Left ventricle myocardium inferior (tissue), 1 donor: ENCODE data around the gene C10orf143. TPM values are rescaled to one million over a fixed set of nuclear protein-coding genes. Genes with fewer than 3 reads are reported as not detected.

Experiments used
- DNase-seq: peaks from one replicate; pipeline ENCODE4 v3.0.0-alpha.2; 2020
- H3K27ac ChIP-seq: fragments of 200-600 bp; replicated peaks from 2 replicates; pipeline ENCODE4 v1.8.0; 2021
- H3K27me3 ChIP-seq: fragments of 200-600 bp; 2 replicates; pipeline ENCODE4 v1.8.0; 2021; ENCODE audit warnings: low read depth
- H3K36me3 ChIP-seq: fragments of 200-600 bp; 2 replicates; pipeline ENCODE4 v1.8.0; 2021
- H3K4me1 ChIP-seq: fragments of 200-600 bp; 2 replicates; pipeline ENCODE4 v1.8.0; 2021
- H3K4me3 ChIP-seq: fragments of 200-600 bp; 2 replicates; pipeline ENCODE4 v1.8.0; 2021; ENCODE audit warnings: mild to moderate bottlenecking, moderate library complexity
- H3K9me3 ChIP-seq: fragments of 200-600 bp; replicated peaks from 2 replicates; pipeline ENCODE4 v1.8.0; 2021
- CTCF ChIP-seq: fragments of 200-600 bp; IDR thresholded peaks from 2 replicates; pipeline ENCODE4 v1.8.0; 2021; ENCODE audit warnings: antibody characterized with exemption, mild to moderate bottlenecking, borderline replicate concordance
- intact Hi-C: fragments of 100-400 bp; cut with micrococcal nuclease; formaldehyde crosslinking; loops from one replicate; pipeline ENCODE4 v1.11.0; 2022
- total RNA-seq: library from RNA; stranded (reverse); fragmentation: NEBNext Ultra II Directional; extraction: Animal tissue kit (Norgen Biotek cat#: 25700); gene quantifications from one replicate; pipeline ENCODE4 v1.2.1, GENCODE V29; 2021
- donor health status: DM: no; HTN: yes; CAD: no; lungs with severe emphysema.

The C10orf143 gene
- total RNA-seq, 1 donor from 2014 or later, result 1.7 TPM

GRCh38 chr10:130062976-130063375 lies 47.7 kb downstream of the C10orf143 start:
- DNase-seq, result no peak
- Histone ChIP-seq H3K4me1 (peaks cover 6% of the 10 kb centered on the region), H3K4me3 (no peak overlapping the region), H3K27me3 (no peaks in the 10 kb centered on the region), H3K36me3 (no peaks in the 10 kb centered on the region), H3K27ac (no peak overlapping the region), H3K9me3 (no peaks in the 10 kb centered on the region)
- no peak for TF ChIP-seq CTCF
- intact Hi-C loops, result no loop called here

DNA sequence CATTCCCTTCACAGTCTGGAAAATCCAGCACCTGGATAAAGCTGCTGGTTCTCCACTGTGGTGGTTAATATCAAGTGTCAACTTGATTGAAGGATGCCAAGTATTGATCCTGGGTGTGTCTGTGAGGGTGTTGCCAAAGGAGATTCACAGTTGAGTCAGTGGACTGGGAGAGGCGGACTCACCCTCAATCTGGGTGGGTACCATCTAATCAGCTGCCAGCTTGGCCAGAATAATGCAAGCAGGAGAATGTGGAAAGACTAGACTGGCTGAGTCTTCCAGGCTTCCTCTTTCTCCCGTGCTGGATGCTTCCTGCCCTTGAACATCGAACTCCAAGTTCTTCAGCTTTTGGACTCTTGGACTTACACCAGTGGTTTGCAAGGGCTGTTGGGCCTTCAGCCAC lies 48.4 kb downstream of the C10orf143 start:
- H3K27ac ChIP-seq, result no peak overlapping the region
- no peak for DNase-seq
- intact Hi-C loops, result no loop called here
- H3K4me1 ChIP-seq, result peaks cover 6% of the 10 kb centered on the region
- no peaks in the 10 kb centered on the region for H3K9me3 ChIP-seq
- no peaks in the 10 kb centered on the region for H3K27me3 ChIP-seq
- H3K36me3 ChIP-seq, result no peaks in the 10 kb centered on the region
- no peak overlapping the region for H3K4me3 ChIP-seq
- no peak for TF ChIP-seq CTCF

- Histone ChIP-seq H3K4me3 (no peak overlapping the region), H3K4me1 (peaks cover 6% of the 10 kb centered on the region), H3K27ac (no peak overlapping the region), H3K9me3 (no peaks in the 10 kb centered on the region), H3K36me3 (no peaks in the 10 kb centered on the region), H3K27me3 (no peaks in the 10 kb centered on the region)
- DNase-seq, result no peak
- TF ChIP-seq CTCF, result no peak
- intact Hi-C loops, result no loop called here
These were observed 48.9 kb downstream of the C10orf143 start for GRCh38 chr10:130061760-130062159.

- Histone ChIP-seq H3K27me3 (peaks cover 14% of the 10 kb centered on the region), H3K4me3 (no peak overlapping the region), H3K9me3 (peaks cover 18% of the 10 kb centered on the region), H3K4me1 (no peaks in the 10 kb centered on the region), H3K27ac (no peak overlapping the region), H3K36me3 (no peaks in the 10 kb centered on the region)
- no peak for TF ChIP-seq CTCF
- intact Hi-C loops, result no loop called here
- no peak for DNase-seq
These were observed 56.6 kb downstream of the C10orf143 start for GRCh38 chr10:130054021-130054420.

GRCh38 chr10:130053561-130053960 lies 57.1 kb downstream of the C10orf143 start:
- H3K36me3 ChIP-seq, result no peaks in the 10 kb centered on the region
- intact Hi-C loops, result no loop called here
- TF ChIP-seq CTCF, result no peak

DNA sequence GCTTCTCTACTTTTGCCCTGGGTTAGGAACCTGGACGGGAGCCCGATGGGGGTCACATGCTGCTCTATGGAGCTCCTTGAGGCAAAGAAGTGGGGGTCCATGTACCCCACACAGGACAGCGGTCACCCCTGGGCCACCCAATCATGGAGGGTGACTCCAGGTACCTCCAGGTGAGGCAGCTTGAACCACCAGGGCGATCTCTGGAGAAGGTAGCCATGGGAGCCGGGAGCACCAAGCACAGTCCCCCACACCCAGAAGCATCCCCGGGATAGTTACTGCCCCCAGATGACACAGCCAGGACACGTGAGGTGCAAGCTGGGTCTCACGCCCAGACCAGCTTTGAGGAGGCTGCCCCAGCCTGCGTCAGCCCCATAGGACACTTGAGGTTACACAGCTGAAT lies 58.4 kb downstream of the C10orf143 start:
- Histone ChIP-seq H3K27me3 (peaks cover 29% of the 10 kb centered on the region), H3K36me3 (no peaks in the 10 kb centered on the region), H3K27ac (no peak overlapping the region), H3K9me3 (peaks cover 18% of the 10 kb centered on the region), H3K4me3 (no peak overlapping the region), H3K4me1 (no peaks in the 10 kb centered on the region)
- no peak for DNase-seq
- intact Hi-C loops, result no loop called here
- no peak for TF ChIP-seq CTCF

More at GRCh38 chr10:130053561-130053960, 57.1 kb downstream of the C10orf143 start:
- no peak overlapping the region for H3K27ac ChIP-seq
- DNase-seq, result no peak
- H3K9me3 ChIP-seq, result peaks cover 18% of the 10 kb centered on the region
- H3K4me3 ChIP-seq, result no peak overlapping the region
- H3K4me1 ChIP-seq, result no peaks in the 10 kb centered on the region
- peaks cover 18% of the 10 kb centered on the region for H3K27me3 ChIP-seq
